ENCODE data around the gene CAND1. TPM values are rescaled to one million over a fixed set of nuclear protein-coding genes. Genes with fewer than 3 reads are reported as not detected.

The CAND1 gene
- polyA plus RNA-seq, 2 of the 4 experiments (the other 2 are of a cell fraction) = 70.3 to 185 TPM

GRCh38 chr12:67320614-67321295, 51.6 kb downstream of the CAND1 start:
- H3K27ac ChIP-seq = no peak overlapping the region
- TF ChIP-seq MAFK (IDR thresholded peaks at IDR 0.05; ENCODE audit: partially characterized antibody) (peak; percentile 64), PBX3 (IDR thresholded peaks at IDR 0.05) (no peak)
- no peaks in the 10 kb centered on the region for H3K4me1 ChIP-seq
- ChIA-PET POLR2A (no interaction called here), CTCF (no interaction called here)
- no peak overlapping the region for H3K4me2 ChIP-seq
- peaks cover 14% of the 10 kb centered on the region; the same call in 2 of the 3 replicates for H3K9me3 ChIP-seq
- FAIRE-seq = no peak
- H3K4me3 ChIP-seq = no peak overlapping the region
- 73% methylated on average over 3 of the region's 3 CpGs for WGBS (ENCODE audit: missing lambda C conversion rate)
- no peak for ATAC-seq
- DNase-seq (ENCODE audit: low read depth in 1 of 2, low spot score in 1 of 2) = no peak

GRCh38 chr12:67322580-67322979, 53.4 kb downstream of the CAND1 start:
- CTCF ChIA-PET = interaction anchor here (0.5 to 1.3 kb wide), 2 partner anchors 10 to 52 kb away, joined by 3 read pairs; no protein-coding TSS in a partner anchor

GRCh38 chr12:67323007-67323406, 53.8 kb downstream of the CAND1 start:
- H3K4me1 ChIP-seq = no peaks in the 10 kb centered on the region
- CTCF ChIA-PET = no interaction called here
- peaks cover 14% of the 10 kb centered on the region; the same call in 2 of the 3 replicates for H3K9me3 ChIP-seq
- 95% methylated on average over 3 of the region's 3 CpGs for WGBS (ENCODE audit: missing lambda C conversion rate)
- no peak overlapping the region for H3K4me3 ChIP-seq
- H3K4me2 ChIP-seq = no peak overlapping the region
- FAIRE-seq (no peak), DNase-seq (ENCODE audit: low read depth in 1 of 2, low spot score in 1 of 2) (no peak), ATAC-seq (peak in 1 of 2 experiments; percentile 9; a peak in 2 of 6 replicates)
- no peak overlapping the region for H3K27ac ChIP-seq
- POLR2A ChIA-PET = no interaction called here
- TF ChIP-seq JUN (IDR thresholded peaks at IDR 0.05) (no peak), EHMT2 (IDR thresholded peaks at IDR 0.05; ENCODE audit: low read depth) (no peak), CTCF (IDR thresholded peaks at IDR 0.05) (no peak), RFX5 (IDR thresholded peaks at IDR 0.05) (no peak), RCOR1 (IDR thresholded peaks at IDR 0.05; ENCODE audit: low read depth, low read length) (no peak), KDM1A (IDR thresholded peaks at IDR 0.05; ENCODE audit: low read depth) (no peak), RAD21 (conservative IDR thresholded peaks at IDR 0.05 in 1 of 2, IDR thresholded peaks at IDR 0.05 in 1 of 2) (no peak), BHLHE40 (IDR thresholded peaks at IDR 0.05; ENCODE audit: low read depth, low read length) (no peak), CBX8 (IDR thresholded peaks at IDR 0.05) (no peak), ZNF302 (CRISPR knock-in tag; IDR thresholded peaks at IDR 0.05) (no peak)
- TF ChIP-seq, protein P1, sequence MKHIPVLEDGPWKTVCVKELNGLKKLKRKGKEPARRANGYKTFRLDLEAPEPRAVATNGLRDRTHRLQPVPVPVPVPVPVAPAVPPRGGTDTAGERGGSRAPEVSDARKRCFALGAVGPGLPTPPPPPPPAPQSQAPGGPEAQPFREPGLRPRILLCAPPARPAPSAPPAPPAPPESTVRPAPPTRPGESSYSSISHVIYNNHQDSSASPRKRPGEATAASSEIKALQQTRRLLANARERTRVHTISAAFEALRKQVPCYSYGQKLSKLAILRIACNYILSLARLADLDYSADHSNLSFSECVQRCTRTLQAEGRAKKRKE (CRISPR knock-in tag; IDR thresholded peaks at IDR 0.05; ENCODE audit: low read depth) = no peak

More at GRCh38 chr12:67322580-67322979, 53.4 kb downstream of the CAND1 start:
- TF ChIP-seq CTCF (IDR thresholded peaks at IDR 0.05) = no peak
- TF ChIP-seq TP53 (CRISPR knock-in tag; IDR thresholded peaks at IDR 0.05) = no peak
- no peak for TF ChIP-seq NPAS2 (CRISPR knock-in tag; IDR thresholded peaks at IDR 0.05; ENCODE audit: borderline replicate concordance)
- TF ChIP-seq E2F6 (IDR thresholded peaks at IDR 0.05; ENCODE audit: borderline replicate concordance, low read depth) = no peak
- no peak for TF ChIP-seq POLR2AphosphoS2 (conservative IDR thresholded peaks at IDR 0.05; ENCODE audit: low read length)
- TF ChIP-seq FOSB (CRISPR knock-in tag; IDR thresholded peaks at IDR 0.05) = no peak
- TF ChIP-seq HES2 (IDR thresholded peaks at IDR 0.05) = no peak
- TF ChIP-seq RCOR1 (IDR thresholded peaks at IDR 0.05; ENCODE audit: low read depth, low read length) = no peak
- no peak for TF ChIP-seq POLR2A (IDR thresholded peaks at IDR 0.05; ENCODE audit: low read length)
- no peak for TF ChIP-seq RFX5 (IDR thresholded peaks at IDR 0.05)
- no peak for TF ChIP-seq FOXS1 (CRISPR knock-in tag; IDR thresholded peaks at IDR 0.05)
- no peak for TF ChIP-seq USF2 (IDR thresholded peaks at IDR 0.05)
- WGBS (ENCODE audit: missing lambda C conversion rate) = 100% methylated on average over 11 of the region's 12 CpGs
- Histone ChIP-seq H3K4me3 (no peak overlapping the region), H3K4me1 (no peaks in the 10 kb centered on the region), H3K9me3 (peaks cover 14% of the 10 kb centered on the region; the same call in 2 of the 3 replicates), H3K27ac (no peak overlapping the region), H3K4me2 (no peak overlapping the region)
- POLR2A ChIA-PET = no interaction called here
- ATAC-seq = no peak; a peak in 1 of 6 replicates
- DNase-seq (ENCODE audit: low read depth in 1 of 2, low spot score in 1 of 2) = no peak
- FAIRE-seq = no peak

Measured in A549 (cell line).